A549 (cell line): ENCODE results near the gene ANO7.

Source experiments
- CEBPB ChIP-seq, 2 experiments: fragments of >200 bp in 1 of 2; sonication (Bioruptor Twin) in 1 of 2; formaldehyde crosslinking in 1 of 2; IDR thresholded peaks; 2 replicates each; pipeline ENCODE4 v1.6.1; 2012 to 2016
- CHD2 ChIP-seq: fragments of 150-350 bp; IDR thresholded peaks from 2 replicates; pipeline ENCODE4 v1.6.1; 2014; ENCODE audit warnings: low read length; ENCODE audit not compliant: partially characterized antibody
- CTCF ChIP-seq: fragments of >200 bp; sonication (Bioruptor Twin); formaldehyde crosslinking; IDR thresholded peaks from 3 replicates; pipeline ENCODE4 v1.5.1; 2016
- HDAC2 ChIP-seq: fragments of 200-600 bp; sonication (generic); IDR thresholded peaks from 2 replicates; pipeline ENCODE4 v1.6.1; 2016
- MAX ChIP-seq: IDR thresholded peaks from 2 replicates; pipeline ENCODE4 v1.6.1; 2012
- MYC ChIP-seq: IDR thresholded peaks from 2 replicates; pipeline ENCODE4 v1.6.1; 2012; ENCODE audit warnings: mild to moderate bottlenecking, inconsistent platforms, low read length, improper control_type of control experiment, borderline replicate concordance
- POLR2A ChIP-seq: IDR thresholded peaks from 2 replicates; pipeline ENCODE4 v1.6.1; 2012; ENCODE audit warnings: mild to moderate bottlenecking, low read length
- POLR2AphosphoS2 ChIP-seq: conservative IDR thresholded peaks from 2 replicates; pipeline ENCODE4 v1.6.1; 2012; ENCODE audit warnings: low read length, improper control_type of control experiment, inconsistent platforms
- RCOR1 ChIP-seq: fragments of 150-350 bp; IDR thresholded peaks from 2 replicates; pipeline ENCODE4 v1.6.1; 2014; ENCODE audit warnings: antibody characterized with exemption, low read length, low read depth
- REST ChIP-seq: fragments of 200-600 bp; sonication (generic); IDR thresholded peaks from 2 replicates; pipeline ENCODE4 v1.6.1; 2016; ENCODE audit warnings: antibody characterized with exemption, mild to moderate bottlenecking, moderate library complexity
- SMC3 ChIP-seq: fragments of >200 bp; sonication (Bioruptor Twin); formaldehyde crosslinking; IDR thresholded peaks from 3 replicates; pipeline ENCODE4 v1.6.1; 2018; ENCODE audit warnings: inconsistent platforms

DNA sequence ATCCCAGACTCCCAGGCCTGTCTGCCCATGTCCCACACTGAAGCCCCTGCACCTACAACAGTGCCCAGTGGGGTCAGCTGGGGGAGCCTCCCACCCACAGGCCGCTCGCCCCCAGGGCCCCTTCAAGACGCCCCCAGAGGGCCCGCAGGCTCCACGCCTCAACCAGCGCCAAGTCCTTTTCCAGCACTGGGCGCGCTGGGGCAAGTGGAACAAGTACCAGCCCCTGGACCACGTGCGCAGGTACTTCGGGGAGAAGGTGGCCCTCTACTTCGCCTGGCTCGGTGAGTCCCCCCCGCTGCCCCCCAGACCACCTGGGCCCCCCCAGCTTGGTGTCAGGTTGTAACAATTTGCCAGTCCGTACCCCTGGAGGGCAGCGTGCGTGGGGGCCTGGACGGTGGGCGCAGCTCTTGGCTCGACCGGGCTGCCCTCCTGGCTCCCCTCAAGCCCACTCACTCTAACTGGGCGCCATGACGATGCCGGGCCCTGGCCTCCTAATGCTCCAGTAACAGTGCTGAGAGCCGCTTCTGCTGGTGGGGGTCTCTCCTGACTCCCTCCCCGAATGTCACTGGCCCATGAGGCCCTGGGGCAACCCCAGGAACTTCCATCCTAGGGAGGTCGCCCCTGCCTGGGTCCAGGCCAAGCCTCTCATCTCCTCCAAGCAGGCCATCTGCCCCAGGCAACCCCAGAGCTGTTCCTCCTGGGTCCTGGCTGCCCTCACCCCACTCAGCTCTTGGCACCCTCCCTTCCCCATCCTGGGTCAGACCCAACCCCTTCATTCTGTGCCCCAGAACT is 14.9 kb downstream of the ANO7 start:
- TF ChIP-seq POLR2A (no peak), RCOR1 (no peak), CEBPB (IDR thresholded peaks at IDR 0.05) (no peak), CTCF (no peak), SMC3 (no peak), MYC (no peak), HDAC2 (no peak), MAX (no peak), CHD2 (no peak), REST (no peak), POLR2AphosphoS2 (no peak)
